Astrocyte (in vitro differentiated cells and primary cell): ENCODE data around the gene NOS1AP.

Experiments used
- CTCF ChIP-seq: IDR thresholded peaks from 2 replicates; pipeline ENCODE4 v1.5.1; 2011; ENCODE audit warnings: low read depth, mild to moderate bottlenecking, inconsistent platforms, low read length, moderate library complexity; ENCODE audit not compliant: insufficient read depth
- EZH2 ChIP-seq: IDR thresholded peaks from 2 replicates; pipeline ENCODE4 v1.6.1; 2012; ENCODE audit warnings: mild to moderate bottlenecking, low read length, inconsistent platforms; ENCODE audit not compliant: insufficient read depth

DNA sequence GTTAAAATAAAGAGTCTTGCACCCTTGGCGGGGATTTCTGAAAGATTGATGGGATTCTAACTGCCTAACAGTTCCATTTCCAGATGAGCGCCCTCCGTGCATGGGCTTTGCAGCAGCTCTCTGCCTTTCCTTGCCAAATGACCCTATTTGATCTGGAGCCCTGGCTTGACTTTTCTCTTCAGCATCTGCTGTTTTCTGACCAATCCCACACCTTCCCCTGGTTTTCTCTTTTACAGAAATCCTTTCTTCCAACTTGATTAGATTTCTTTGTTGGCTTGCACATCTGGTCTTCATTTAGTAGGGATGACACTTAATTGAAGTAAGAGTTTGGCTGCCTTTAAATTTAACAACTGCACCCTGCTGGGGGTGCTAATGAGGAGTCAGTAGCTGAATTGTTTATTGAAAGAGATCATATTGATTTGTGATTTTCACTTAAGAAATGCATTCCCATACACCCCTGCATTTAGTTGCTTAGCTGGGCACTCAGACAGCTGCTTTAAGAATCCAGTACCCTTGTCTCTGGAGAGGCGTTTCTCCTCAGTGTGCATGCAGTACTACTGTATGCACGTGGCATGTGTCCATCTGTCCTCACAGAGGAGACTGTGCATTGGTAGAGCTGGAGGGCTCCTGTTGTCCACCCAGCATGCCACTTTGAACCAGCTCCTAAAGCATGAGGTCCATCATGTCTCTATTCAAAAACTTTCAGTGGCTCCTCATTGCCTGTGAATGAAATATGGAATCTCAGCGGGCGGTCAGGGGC lies 99.7 kb downstream of the NOS1AP start:
- TF ChIP-seq CTCF (no peak), EZH2 (no peak)
